Right lung (tissue), 10 donors: ENCODE measurements around the gene SMIM5. TPM values are rescaled to one million over a fixed set of nuclear protein-coding genes. Genes with fewer than 3 reads are reported as not detected.
"Not testable (repeated sequence)": the region's sequence is repeated elsewhere in the genome, so short reads cannot be mapped to it uniquely, and the experiment has no call there.

ENCODE experiments used
- DNase-seq, 2 donors: peaks; one replicate each; pipeline ENCODE4 v3.0.0-alpha.2; 2013
- long read RNA-seq, 8 donors: transcript quantifications; one replicate each; lab custom pipeline, GENCODE V29; 2026
- polyA plus RNA-seq, 5 donors: library from polyadenylated mRNA; unstranded; fragments of 120-200 nt; gene quantifications; one replicate each; pipeline versions ENCODE4 v1.2.1 to v1.2.3, GENCODE V29; 2013; ENCODE audit warnings: inconsistent platforms in 1 of 5, low replicate concordance in 1 of 5; ENCODE audit not compliant: insufficient read length in 5 of 5, insufficient read depth in 1 of 5

SMIM5 gene, protein sequence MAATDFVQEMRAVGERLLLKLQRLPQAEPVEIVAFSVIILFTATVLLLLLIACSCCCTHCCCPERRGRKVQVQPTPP
- 1 to 10 TPM; 1.4 to 3.7 (median 2.3) TPM for polyA plus RNA-seq
- long read RNA-seq, donor 1, full-length matches to known transcripts = 6 of 6 reads
- long read RNA-seq, donor 1, partial matches to known transcripts = 0 of 6 reads
- long read RNA-seq, donor 1, other reads (novel, unspliced or antisense) = 0 of 6 reads
- long read RNA-seq, donor 2, full-length matches to known transcripts = 1 of 1 reads
- long read RNA-seq, donor 2, partial matches to known transcripts = 0 of 1 reads
- long read RNA-seq, donor 2, other reads (novel, unspliced or antisense) = 0 of 1 reads
- long read RNA-seq, donor 3, full-length matches to known transcripts = 2 of 2 reads
- long read RNA-seq, donor 3, partial matches to known transcripts = 0 of 2 reads
- long read RNA-seq, donor 3, other reads (novel, unspliced or antisense) = 0 of 2 reads
- long read RNA-seq, donor 4, full-length matches to known transcripts = 1 of 1 reads
- long read RNA-seq, donor 4, partial matches to known transcripts = 0 of 1 reads
- long read RNA-seq, donor 4, other reads (novel, unspliced or antisense) = 0 of 1 reads
- long read RNA-seq, donor 5, partial matches to known transcripts = 0 of 1 reads
- long read RNA-seq, donor 5, other reads (novel, unspliced or antisense) = 0 of 1 reads
- long read RNA-seq, donor 6, full-length matches to known transcripts = 3 of 3 reads
- long read RNA-seq, donor 6, partial matches to known transcripts = 0 of 3 reads
- long read RNA-seq, donor 6, other reads (novel, unspliced or antisense) = 0 of 3 reads
- long read RNA-seq, donor 7 = 0 reads
- long read RNA-seq, donor 8 = 0 reads

- peak; percentile 75 to 78 for DNase-seq
These were observed at the start of gene SMIM5 for GRCh38 chr17:75632863-75633485. Gene SMIM5, plus strand, starts transcription at chr17:75633434. Its CDS starts 6,768 bp downstream, at chr17:75640202.

DNA sequence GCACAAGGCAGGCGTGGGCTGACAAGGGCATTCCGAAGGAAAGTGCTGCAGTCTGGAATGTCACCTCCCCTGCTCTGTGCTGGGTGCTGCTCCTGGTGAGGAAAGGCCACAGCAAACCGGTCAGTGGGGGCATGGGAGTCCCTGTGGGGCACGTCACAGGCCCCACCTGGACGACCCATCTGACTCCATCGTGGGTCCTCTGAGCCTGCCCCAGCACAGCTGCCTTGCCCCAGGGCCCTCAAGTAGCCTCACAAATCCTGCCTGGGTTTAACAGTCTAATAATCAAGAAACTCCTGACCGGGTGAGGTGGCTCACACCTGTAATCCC, 48.4 kb upstream of the SMIM5 start:
- no peak for DNase-seq

DNA sequence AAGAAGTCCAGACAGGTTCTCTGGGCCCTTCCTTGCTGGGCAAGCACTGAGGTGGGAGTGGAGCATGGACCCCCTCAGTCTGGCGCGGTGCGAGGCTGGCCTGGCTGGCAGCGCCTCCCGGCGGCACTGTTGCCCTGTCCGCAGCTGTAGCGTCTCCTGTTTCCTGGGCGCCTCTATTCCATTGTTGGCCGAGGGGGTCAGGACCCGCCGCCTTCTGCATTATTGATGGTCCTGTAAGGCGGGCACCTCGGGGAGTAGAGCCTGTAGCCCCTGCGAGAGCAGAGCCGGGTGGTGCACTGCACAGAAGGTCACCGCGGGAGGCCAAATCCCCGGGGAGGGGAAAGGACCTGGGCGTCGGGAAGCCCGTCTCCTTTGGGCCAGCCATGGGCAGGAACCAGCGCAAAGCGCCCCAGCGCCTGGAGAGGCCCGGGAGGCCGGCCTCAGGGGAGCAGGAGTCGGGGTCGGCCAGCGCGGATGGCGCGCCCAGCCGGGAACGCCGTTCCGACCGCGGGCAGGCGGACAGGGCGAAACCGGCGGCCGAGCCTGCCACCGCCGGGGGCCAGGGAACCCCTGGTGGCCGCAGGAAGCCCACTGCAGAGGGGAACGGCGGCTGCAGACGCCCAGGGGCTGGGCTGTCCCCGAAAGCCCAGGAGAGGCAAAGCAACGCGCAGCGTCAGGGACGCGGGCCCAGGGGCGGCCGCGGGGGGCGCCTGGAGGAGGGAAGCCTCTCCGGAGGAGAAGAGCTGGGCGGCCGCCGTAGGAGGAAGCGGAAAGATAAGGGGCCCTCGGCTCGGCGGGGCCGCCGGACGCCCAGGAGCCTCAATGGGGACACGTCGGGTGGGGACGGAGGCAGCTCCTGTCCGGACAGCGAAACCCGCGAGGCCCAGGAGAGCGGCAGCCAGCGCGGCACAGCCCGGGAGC, 45.3 kb upstream of the SMIM5 start, which contains the start of gene MYO15B:
MYO15B (plus strand) TSS at position 126 of the 921 bp plus-strand sequence; CDS start at position 384, 258 bp downstream.
- DNase-seq = peak; percentile 75 to 78

GRCh38 chr17:75588596-75589011, 44.6 kb upstream of the SMIM5 start:
- peak; percentile 42 to 69 for DNase-seq

DNA sequence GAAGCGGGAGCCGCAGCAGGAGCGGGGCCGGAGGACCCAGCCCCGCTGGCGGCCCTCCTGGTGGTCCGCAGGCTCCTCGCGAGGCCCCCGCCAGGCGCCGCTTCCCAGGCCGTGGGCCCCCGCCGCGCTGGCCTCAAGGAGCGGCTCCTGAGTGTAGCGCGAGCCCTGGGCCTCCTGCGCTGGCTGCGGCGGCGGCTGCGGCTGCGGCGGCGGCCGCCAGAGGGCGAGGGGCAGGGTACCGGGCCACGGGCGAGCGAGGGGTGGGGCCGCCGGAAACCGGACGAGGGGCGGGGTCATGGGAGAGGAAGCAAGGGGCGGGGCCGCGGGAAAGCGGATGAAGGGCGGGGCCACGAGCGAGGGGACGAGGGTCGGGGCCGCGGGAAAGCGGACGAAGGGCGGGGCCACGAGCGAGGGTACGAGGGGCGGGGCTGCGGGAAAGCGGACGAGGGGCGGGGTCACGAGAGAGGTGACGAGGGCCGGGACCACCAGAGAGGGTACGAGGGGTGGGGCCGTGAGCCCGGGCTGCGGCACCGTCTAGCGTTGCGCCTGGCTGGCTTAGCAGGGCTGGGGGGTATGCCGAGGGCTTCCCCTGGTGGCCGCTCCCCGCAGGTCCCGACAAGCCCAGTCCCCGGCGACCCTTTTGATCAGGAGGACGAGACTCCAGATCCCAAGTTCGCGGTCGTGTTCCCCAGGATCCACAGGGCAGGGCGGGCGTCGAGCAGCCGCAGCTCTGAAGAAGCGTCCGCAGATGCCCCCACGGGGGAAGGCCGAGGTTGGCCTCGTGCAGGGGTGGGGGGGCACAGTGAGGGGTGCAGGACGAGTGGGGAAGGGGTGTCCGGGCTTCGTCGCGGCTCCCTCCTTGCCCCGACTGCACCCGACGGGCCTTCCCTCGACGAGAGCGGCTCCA, 44.0 kb upstream of the SMIM5 start:
- DNase-seq = peak; percentile 90 to 92

DNA sequence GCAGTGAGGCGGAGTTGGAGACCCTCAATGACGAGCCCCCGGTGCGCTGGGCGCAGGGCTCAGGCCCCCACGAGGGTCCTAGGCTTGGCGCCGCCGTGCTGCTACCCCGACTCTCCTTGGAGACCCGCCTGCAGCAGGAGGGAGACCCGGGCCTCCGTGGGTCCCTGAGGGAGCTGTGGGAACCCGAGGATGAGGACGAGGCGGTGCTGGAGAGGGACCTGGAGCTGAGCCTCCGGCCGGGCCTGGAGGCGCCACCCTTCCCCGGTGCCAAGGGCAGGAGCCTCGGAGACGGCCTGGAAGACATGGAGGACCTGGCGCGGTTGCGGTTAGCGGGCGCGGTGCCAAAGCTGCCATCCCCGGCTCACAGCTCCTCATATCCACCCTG, 43.3 kb upstream of the SMIM5 start:
- no peak for DNase-seq

GRCh38 chr17:75590314-75590761, 42.9 kb upstream of the SMIM5 start:
- no peak for DNase-seq

DNA sequence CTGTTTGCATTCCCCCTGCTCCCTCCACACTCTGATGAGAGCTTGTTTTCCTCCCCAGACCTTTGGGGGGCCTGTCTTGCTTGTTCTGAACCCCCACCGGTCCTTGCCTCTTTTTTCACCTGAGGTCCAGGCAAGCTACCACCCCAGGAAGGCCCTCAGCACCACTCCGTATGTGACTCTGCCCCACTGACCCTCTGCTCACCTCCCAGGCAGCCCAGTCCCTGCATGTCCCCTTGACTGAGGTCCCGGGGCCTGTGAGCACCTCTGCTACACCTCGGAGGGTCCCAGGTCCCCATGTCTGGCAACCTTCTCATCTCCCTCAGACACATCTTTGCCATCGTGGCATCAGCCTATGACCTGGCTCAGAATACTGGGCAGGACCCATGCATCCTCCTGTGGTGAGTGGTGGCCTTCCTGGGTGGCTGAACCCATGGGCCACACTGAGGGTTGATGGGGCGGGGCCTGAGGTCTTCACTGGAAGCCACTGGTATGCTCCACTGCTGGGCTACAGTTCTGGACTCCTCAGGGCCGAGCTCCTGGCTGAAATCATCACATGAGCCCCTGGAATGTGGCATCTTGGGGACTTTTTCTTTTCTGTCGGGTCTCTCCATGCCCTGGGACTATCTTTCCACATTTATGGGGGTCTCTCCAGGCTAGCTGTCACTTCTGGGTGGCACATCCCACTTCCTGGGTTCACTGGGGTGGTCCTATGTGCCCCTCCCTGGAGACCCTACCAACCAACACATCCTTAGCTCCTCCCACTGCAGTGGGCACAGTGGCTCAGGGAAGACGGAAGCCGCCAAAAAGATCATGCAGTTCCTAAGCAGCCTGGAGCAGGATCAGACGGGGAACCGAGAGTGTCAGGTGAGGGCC, 42.1 kb upstream of the SMIM5 start:
- no peak for DNase-seq

DNA sequence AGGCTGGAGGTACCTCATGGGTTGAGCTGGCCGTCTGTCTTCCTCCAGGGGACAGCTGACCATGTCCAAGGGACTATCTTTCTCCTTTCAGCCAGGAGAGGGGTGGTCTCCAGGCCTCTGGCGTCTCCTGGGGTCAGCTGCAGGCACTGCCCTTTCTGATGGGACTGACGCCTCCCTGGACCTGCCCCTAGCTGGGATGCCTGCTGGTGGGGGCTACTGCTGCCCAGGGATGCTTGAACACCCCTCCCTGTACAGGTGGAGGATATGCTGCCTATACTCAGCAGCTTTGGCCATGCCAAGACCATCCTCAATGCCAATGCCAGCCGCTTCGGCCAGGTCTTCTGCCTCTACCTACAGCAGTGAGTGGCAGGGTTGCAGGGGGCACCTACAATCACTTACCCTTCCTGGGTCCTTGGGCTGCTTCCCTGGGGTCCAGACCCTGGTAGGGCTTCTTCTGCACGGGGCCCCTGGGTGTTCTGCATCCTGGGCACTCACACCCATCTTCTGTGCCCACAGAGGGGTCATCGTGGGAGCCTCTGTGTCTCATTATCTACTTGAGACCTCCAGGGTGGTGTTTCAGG, 41.4 kb upstream of the SMIM5 start:
- DNase-seq = no peak

DNA sequence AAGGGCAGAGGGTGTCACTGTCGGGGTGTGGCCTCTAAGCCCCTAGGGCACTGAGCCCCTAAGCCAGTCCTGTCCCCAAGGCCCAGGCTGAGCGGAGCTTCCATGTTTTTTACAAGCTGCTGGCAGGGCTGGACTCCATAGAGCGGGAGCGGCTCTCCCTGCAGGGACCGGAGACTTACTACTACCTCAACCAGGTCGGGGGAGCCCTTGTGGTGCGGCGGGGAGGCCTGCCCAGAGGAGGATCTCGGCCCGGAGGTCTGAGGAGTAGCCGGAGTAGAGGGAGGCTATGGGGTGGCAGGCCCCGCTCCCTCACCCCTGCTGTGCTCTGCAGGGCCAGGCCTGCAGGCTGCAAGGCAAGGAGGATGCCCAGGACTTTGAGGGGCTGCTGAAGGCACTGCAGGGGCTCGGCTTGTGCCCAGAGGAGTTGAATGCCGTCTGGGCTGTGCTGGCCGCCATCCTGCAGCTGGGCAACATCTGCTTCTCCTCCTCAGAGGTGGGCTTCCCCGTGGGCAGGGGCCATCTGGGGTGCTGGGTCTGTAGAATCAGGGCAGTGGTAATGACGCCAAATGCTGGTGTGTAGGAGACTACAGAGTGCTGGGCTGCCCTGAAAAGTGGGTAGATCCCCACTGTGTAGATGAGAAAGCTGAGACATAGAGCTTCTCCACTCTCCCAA, 40.8 kb upstream of the SMIM5 start:
- DNase-seq = no peak

GRCh38 chr17:75593430-75593829, 39.8 kb upstream of the SMIM5 start:
- DNase-seq = not testable (repeated sequence)

DNA sequence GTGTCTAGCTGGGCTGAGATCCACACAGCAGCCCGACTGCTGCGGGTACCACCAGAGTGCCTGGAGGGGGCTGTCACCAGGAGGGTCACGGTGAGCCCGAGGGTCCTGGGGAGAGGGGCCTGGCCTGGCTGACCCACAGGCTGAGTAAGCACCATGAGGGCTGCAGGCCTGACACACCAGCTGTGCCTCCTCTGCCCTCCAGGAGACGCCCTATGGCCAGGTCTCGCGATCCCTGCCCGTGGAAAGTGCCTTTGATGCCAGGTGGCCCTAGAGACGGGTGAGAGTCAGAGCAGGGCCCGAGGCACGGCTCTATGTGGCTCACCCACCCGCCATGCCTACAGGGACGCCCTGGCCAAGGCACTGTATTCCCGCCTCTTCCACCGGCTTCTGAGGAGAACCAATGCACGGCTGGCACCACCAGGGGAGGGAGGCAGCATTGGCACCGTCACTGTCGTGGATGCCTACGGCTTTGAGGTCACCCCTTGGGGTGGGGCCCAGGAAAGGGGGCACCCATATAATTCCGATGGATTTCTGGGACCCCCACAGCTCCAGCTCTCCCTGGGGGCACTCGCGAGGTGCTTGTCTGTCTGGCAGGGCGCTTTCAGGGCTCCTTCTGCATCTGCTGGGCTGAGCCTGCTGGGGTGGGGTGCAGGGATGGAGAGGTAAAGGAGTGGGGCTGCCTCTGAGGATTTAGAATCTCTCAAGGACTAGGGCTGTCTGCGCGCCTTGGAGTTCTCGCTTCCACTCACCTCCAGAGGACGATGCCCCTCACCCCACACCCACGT, 38.5 kb upstream of the SMIM5 start:
- DNase-seq = no peak

- DNase-seq = no peak
These were observed 37.8 kb upstream of the SMIM5 start for GRCh38 chr17:75595284-75595919.

DNA sequence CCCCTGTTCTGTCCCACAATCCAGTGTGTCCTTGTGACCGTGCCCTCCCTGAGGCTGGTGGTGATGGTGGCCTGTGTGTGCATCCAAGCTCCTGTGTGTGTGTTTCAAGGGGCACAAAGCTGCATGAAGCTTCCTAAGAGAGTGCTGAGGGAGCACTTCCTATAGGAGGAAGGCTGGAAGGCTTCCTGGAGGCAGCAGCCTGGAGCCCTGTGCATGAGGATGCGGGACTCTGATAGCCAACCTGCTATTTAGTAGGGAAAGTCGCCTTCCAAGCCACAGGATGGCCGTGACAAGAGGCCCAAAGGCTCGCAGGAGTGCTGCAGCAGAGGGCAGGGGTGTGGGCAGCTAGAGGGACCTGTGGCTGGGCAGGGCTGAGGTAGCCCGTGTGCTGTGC, 37.3 kb upstream of the SMIM5 start:
- no peak for DNase-seq

- no peak for DNase-seq
These were observed 36.7 kb upstream of the SMIM5 start for GRCh38 chr17:75596320-75597087.
